Astrocyte (in vitro differentiated cells and primary cell): ENCODE measurements around the gene RALGAPA2. TPM values are rescaled to one million over a fixed set of nuclear protein-coding genes. Genes with fewer than 3 reads are reported as not detected.

Source experiments
- DNase-seq: peaks from one replicate; pipeline ENCODE4 v3.0.0-alpha.2; 2010; ENCODE audit warnings: low read depth
- FAIRE-seq: peaks from 2 replicates; lab custom pipeline; 2011; peaks lifted over from hg19 to GRCh38; lab: Jason Lieb, UNC
- H2AFZ ChIP-seq: 2 replicates; pipeline ENCODE4 v1.6.0; 2012; ENCODE audit warnings: low read depth, low read length, inconsistent platforms
- H3K27ac ChIP-seq: 2 replicates; pipeline ENCODE4 v1.5.1; 2011; ENCODE audit warnings: low read depth, low read length, inconsistent platforms
- H3K27me3 ChIP-seq: 2 replicates; pipeline ENCODE4 v1.6.0; 2011; ENCODE audit warnings: low read length, inconsistent platforms; ENCODE audit not compliant: insufficient read depth
- H3K36me3 ChIP-seq: 2 replicates; pipeline ENCODE4 v1.5.1; 2011; ENCODE audit warnings: low read length, inconsistent platforms; ENCODE audit not compliant: insufficient read depth
- H3K4me1 ChIP-seq: 2 replicates; pipeline ENCODE4 v1.5.1; 2011; ENCODE audit warnings: low read length, inconsistent platforms; ENCODE audit not compliant: insufficient read depth
- H3K4me2 ChIP-seq: 2 replicates; pipeline ENCODE4 v1.6.0; 2012; ENCODE audit warnings: low read length, inconsistent platforms
- H3K4me3 ChIP-seq: 2 replicates; pipeline ENCODE4 v1.5.1; 2011; ENCODE audit warnings: low read depth, mild to moderate bottlenecking, low read length, inconsistent platforms; ENCODE audit not compliant: insufficient read depth
- H3K79me2 ChIP-seq: 2 replicates; pipeline ENCODE4 v1.6.0; 2012; ENCODE audit warnings: mild to moderate bottlenecking, low read length, inconsistent platforms; ENCODE audit not compliant: insufficient read depth
- H3K9ac ChIP-seq: 2 replicates; pipeline ENCODE4 v1.6.0; 2012; ENCODE audit warnings: mild to moderate bottlenecking, low read length, inconsistent platforms
- H3K9me3 ChIP-seq: 2 replicates; pipeline ENCODE4 v1.5.1; 2012; ENCODE audit warnings: low read depth, mild to moderate bottlenecking, low read length, inconsistent platforms; ENCODE audit not compliant: insufficient read depth
- H4K20me1 ChIP-seq: 2 replicates; pipeline ENCODE4 v1.6.0; 2012; ENCODE audit warnings: low read length, inconsistent platforms; ENCODE audit not compliant: insufficient read depth
- H3K27ac Mint-ChIP-seq: one replicate; pipeline ENCODE4 v1.8.0; 2021; ENCODE audit warnings: mild to moderate bottlenecking, mixed read lengths; ENCODE audit not compliant: unreplicated experiment
- H3K27me3 Mint-ChIP-seq: one replicate; pipeline ENCODE4 v1.8.0; 2021; ENCODE audit warnings: low read depth, mixed read lengths; ENCODE audit not compliant: unreplicated experiment
- H3K36me3 Mint-ChIP-seq: one replicate; pipeline ENCODE4 v1.8.0; 2021; ENCODE audit warnings: low read depth, mixed read lengths; ENCODE audit not compliant: unreplicated experiment
- H3K4me1 Mint-ChIP-seq: one replicate; pipeline ENCODE4 v1.8.0; 2021; ENCODE audit warnings: low read depth, mixed read lengths; ENCODE audit not compliant: unreplicated experiment
- H3K4me3 Mint-ChIP-seq: one replicate; pipeline ENCODE4 v1.8.0; 2021; ENCODE audit warnings: mild to moderate bottlenecking, moderate library complexity, mixed read lengths; ENCODE audit not compliant: unreplicated experiment
- H3K9me3 Mint-ChIP-seq: one replicate; pipeline ENCODE4 v1.8.0; 2021; ENCODE audit warnings: mild to moderate bottlenecking, mixed read lengths; ENCODE audit not compliant: unreplicated experiment
- CTCF ChIP-seq: IDR thresholded peaks from 2 replicates; pipeline ENCODE4 v1.5.1; 2011; ENCODE audit warnings: low read depth, mild to moderate bottlenecking, inconsistent platforms, low read length, moderate library complexity; ENCODE audit not compliant: insufficient read depth
- EZH2 ChIP-seq: IDR thresholded peaks from 2 replicates; pipeline ENCODE4 v1.6.1; 2012; ENCODE audit warnings: mild to moderate bottlenecking, low read length, inconsistent platforms; ENCODE audit not compliant: insufficient read depth
- total RNA-seq: library from RNA; stranded (reverse); gene quantifications from 2 replicates; pipeline ENCODE4 v1.2.1, GENCODE V29; 2021

Gene RALGAPA2
- total RNA-seq, 1 donor from 2014 or later, result 6.6 TPM

- Histone ChIP-seq H3K79me2 (no peaks in the 10 kb centered on the region), H3K9ac (no peak overlapping the region), H3K4me2 (no peak overlapping the region), H3K36me3 (no peaks in the 10 kb centered on the region), H4K20me1 (peaks cover 30% of the 10 kb centered on the region), H3K9me3 (no peaks in the 10 kb centered on the region), H3K4me3 (no peak overlapping the region), H3K27ac (no peak overlapping the region), H2AFZ (no peak overlapping the region), H3K27me3 (no peaks in the 10 kb centered on the region), H3K4me1 (no peaks in the 10 kb centered on the region)
- Mint-ChIP-seq H3K27ac (no peak overlapping the region), H3K4me3 (no peak overlapping the region), H3K9me3 (no peaks in the 10 kb centered on the region), H3K27me3 (no peaks in the 10 kb centered on the region), H3K4me1 (no peaks in the 10 kb centered on the region), H3K36me3 (no peaks in the 10 kb centered on the region)
- TF ChIP-seq CTCF (no peak), EZH2 (no peak)
- no peak for DNase-seq
- FAIRE-seq, result no peak
These were observed 25.1 kb downstream of the RALGAPA2 start for GRCh38 chr20:20687319-20687718.

DNA sequence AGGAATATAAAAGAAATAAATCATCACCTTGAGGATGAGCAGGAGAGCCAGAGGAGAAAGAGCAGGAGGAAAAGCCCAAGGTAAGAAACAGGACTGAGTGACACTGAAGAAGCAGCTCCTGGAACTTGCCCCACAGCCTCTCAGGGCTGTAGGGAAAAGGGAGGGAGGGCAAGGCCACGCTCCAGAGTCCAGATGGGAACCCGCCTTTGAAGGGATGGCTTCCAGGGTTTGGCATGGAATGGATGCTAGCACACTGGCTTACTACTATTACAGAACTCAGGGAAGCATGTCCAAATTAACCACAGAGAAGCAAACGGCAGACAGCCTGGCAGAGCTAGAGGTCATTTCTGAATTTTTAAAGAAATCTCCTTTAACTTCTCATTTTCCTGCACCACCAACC lies 26.8 kb downstream of the RALGAPA2 start:
- H2AFZ ChIP-seq, result no peak overlapping the region
- no peaks in the 10 kb centered on the region for H3K36me3 ChIP-seq
- H4K20me1 ChIP-seq, result peaks cover 24% of the 10 kb centered on the region
- H3K27ac Mint-ChIP-seq, result no peak overlapping the region
- no peaks in the 10 kb centered on the region for H3K27me3 Mint-ChIP-seq
- H3K4me3 ChIP-seq, result no peak overlapping the region
- peaks cover 2% of the 10 kb centered on the region for H3K4me1 Mint-ChIP-seq
- DNase-seq (no peak), FAIRE-seq (no peak)
- H3K4me3 Mint-ChIP-seq, result no peak overlapping the region
- no peaks in the 10 kb centered on the region for H3K9me3 Mint-ChIP-seq
- no peaks in the 10 kb centered on the region for H3K27me3 ChIP-seq
- no peaks in the 10 kb centered on the region for H3K79me2 ChIP-seq
- H3K27ac ChIP-seq, result no peak overlapping the region
- TF ChIP-seq CTCF (no peak), EZH2 (no peak)
- no peaks in the 10 kb centered on the region for H3K9me3 ChIP-seq
- no peaks in the 10 kb centered on the region for H3K4me1 ChIP-seq
- H3K36me3 Mint-ChIP-seq, result no peaks in the 10 kb centered on the region
- no peak overlapping the region for H3K4me2 ChIP-seq
- no peak overlapping the region for H3K9ac ChIP-seq

DNA sequence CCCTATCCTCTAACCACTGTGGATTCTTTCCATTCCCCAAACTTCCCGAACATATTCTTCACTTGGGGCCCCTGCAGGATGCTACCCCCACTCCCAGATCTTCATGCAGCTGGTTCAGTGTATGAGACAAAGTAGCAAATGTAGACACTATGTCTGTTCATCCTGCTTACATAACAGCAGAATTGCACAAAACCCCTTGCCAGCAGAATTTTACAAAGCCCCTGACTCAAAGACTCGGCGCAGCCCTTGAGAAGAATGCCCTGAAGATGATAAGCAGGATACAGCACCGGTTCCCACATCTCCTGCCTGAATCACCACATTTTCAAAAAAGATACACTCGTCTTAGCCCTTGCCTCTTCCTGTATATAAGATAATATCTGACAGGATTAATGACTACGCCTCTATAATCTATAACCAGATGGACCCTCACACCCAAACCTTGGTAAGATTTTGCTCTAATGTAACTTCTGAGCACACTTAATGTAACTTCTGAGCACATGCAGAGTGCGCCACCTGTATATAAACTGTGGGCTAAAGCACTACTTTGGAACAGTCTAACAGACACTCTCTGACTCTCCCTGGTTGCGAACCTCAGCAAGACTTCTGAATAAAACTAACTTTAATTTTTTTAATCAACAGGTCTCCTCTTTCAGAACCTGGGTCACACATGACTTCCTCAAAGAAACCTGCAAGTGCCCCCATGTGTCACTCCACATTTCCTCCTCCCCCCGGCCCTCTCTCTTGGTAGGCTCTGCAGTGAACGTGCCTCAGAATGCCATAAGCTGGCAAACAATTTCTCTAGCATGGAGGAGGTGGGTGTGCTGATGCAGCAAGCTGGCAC lies 28.7 kb downstream of the RALGAPA2 start:
- no peak overlapping the region for H3K9ac ChIP-seq
- H3K27me3 ChIP-seq, result no peaks in the 10 kb centered on the region
- Mint-ChIP-seq H3K4me3 (no peak overlapping the region), H3K27ac (no peak overlapping the region), H3K4me1 (peaks cover 2% of the 10 kb centered on the region), H3K9me3 (no peaks in the 10 kb centered on the region), H3K27me3 (no peaks in the 10 kb centered on the region), H3K36me3 (no peaks in the 10 kb centered on the region)
- no peak for DNase-seq
- H3K4me3 ChIP-seq, result no peak overlapping the region
- no peaks in the 10 kb centered on the region for H3K4me1 ChIP-seq
- no peak overlapping the region for H3K4me2 ChIP-seq
- H4K20me1 ChIP-seq, result peaks cover 22% of the 10 kb centered on the region
- H3K36me3 ChIP-seq, result no peaks in the 10 kb centered on the region
- FAIRE-seq, result no peak
- TF ChIP-seq CTCF, result no peak
- TF ChIP-seq EZH2, result no peak
- H3K9me3 ChIP-seq, result no peaks in the 10 kb centered on the region
- no peak overlapping the region for H3K27ac ChIP-seq
- H3K79me2 ChIP-seq, result no peaks in the 10 kb centered on the region
- no peak overlapping the region for H2AFZ ChIP-seq
